ENCODE measurements around the gene CST11. TPM values are rescaled to one million over a fixed set of nuclear protein-coding genes. Genes with fewer than 3 reads are reported as not detected.

The CST11 gene
- total and polyA plus RNA-seq, 12 donors: not detected

GRCh38 chr20:23453549-23454543 lies 1.2 kb upstream of the CST11 start:
- peak in 1 of 7 donors; percentile 24 for DNase-seq

GRCh38 chr20:23451956-23452487 lies 654 bp downstream of the CST11 start:
- Histone ChIP-seq H3K36me3 (replicated peaks in 1 of 2) (no peaks in the 10 kb centered on the region), H3K4me3 (no peak overlapping the region), H3K4me1 (replicated peaks in 1 of 2) (no peaks in the 10 kb centered on the region), H3K9me3 (replicated peaks in 1 of 3) (no peaks in the 10 kb centered on the region), H3K27me3 (no peaks in the 10 kb centered on the region), H3K27ac (no peak overlapping the region)
- TF ChIP-seq, protein P1, sequence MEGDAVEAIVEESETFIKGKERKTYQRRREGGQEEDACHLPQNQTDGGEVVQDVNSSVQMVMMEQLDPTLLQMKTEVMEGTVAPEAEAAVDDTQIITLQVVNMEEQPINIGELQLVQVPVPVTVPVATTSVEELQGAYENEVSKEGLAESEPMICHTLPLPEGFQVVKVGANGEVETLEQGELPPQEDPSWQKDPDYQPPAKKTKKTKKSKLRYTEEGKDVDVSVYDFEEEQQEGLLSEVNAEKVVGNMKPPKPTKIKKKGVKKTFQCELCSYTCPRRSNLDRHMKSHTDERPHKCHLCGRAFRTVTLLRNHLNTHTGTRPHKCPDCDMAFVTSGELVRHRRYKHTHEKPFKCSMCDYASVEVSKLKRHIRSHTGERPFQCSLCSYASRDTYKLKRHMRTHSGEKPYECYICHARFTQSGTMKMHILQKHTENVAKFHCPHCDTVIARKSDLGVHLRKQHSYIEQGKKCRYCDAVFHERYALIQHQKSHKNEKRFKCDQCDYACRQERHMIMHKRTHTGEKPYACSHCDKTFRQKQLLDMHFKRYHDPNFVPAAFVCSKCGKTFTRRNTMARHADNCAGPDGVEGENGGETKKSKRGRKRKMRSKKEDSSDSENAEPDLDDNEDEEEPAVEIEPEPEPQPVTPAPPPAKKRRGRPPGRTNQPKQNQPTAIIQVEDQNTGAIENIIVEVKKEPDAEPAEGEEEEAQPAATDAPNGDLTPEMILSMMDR (IDR thresholded peaks at IDR 0.05): no peak
- no peak for TF ChIP-seq POLR2A (IDR thresholded peaks at IDR 0.05)
- intact Hi-C loops (cut with DNase I): no loop called here
- 76 to 90% (median 80%) methylated on average over 9 to 11 of the region's 11 CpGs for WGBS, 4 donors
- DNase-seq: peak in 1 of 7 donors; percentile 27

More at GRCh38 chr20:23453549-23454543, 1.2 kb upstream of the CST11 start:
- H3K36me3 ChIP-seq (replicated peaks in 1 of 2): no peaks in the 10 kb centered on the region
- TF ChIP-seq POLR2A (IDR thresholded peaks at IDR 0.05): no peak
- TF ChIP-seq, protein P1 (IDR thresholded peaks at IDR 0.05): no peak
- intact Hi-C loops (cut with DNase I): no loop called here
- no peaks in the 10 kb centered on the region for H3K27me3 ChIP-seq
- 83 to 88% (median 86%) methylated on average over 15 of the region's 15 CpGs for WGBS, 4 donors
- no peaks in the 10 kb centered on the region for H3K4me1 ChIP-seq (replicated peaks in 1 of 2)
- H3K27ac ChIP-seq: no peak overlapping the region
- H3K4me3 ChIP-seq: no peak overlapping the region
- H3K9me3 ChIP-seq (replicated peaks in 1 of 3): no peaks in the 10 kb centered on the region

GRCh38 chr20:23450877-23451276 lies 1.8 kb downstream of the CST11 start:
- Histone ChIP-seq H3K9me3 (replicated peaks in 1 of 3) (no peaks in the 10 kb centered on the region), H3K27me3 (no peaks in the 10 kb centered on the region), H3K4me1 (replicated peaks in 1 of 2) (no peaks in the 10 kb centered on the region), H3K27ac (no peak overlapping the region), H3K4me3 (no peak overlapping the region), H3K36me3 (replicated peaks in 1 of 2) (no peaks in the 10 kb centered on the region)
- TF ChIP-seq POLR2A (IDR thresholded peaks at IDR 0.05): no peak
- TF ChIP-seq, protein P1 (IDR thresholded peaks at IDR 0.05): no peak
- WGBS, 4 donors: 81 to 91% (median 84%) methylated on average over 1 of the region's 1 CpG
- intact Hi-C loops (cut with DNase I): no loop called here
- DNase-seq: no peak

- no peaks in the 10 kb centered on the region for H3K36me3 ChIP-seq (replicated peaks in 1 of 2)
- TF ChIP-seq, protein P1 (IDR thresholded peaks at IDR 0.05): no peak
- TF ChIP-seq POLR2A (IDR thresholded peaks at IDR 0.05): no peak
- intact Hi-C loops (cut with DNase I): no loop called here
- no peak overlapping the region for H3K4me3 ChIP-seq
- no peak for DNase-seq
- no peaks in the 10 kb centered on the region for H3K4me1 ChIP-seq (replicated peaks in 1 of 2)
- no peak overlapping the region for H3K27ac ChIP-seq
- H3K9me3 ChIP-seq (replicated peaks in 1 of 3): no peaks in the 10 kb centered on the region
- WGBS, 4 donors: 10 to 27% (median 17%) methylated on average over 2 to 3 of the region's 3 CpGs
- H3K27me3 ChIP-seq: no peaks in the 10 kb centered on the region
Observed at GRCh38 chr20:23449421-23449820, 3.3 kb downstream of the CST11 start.
